SK-N-DZ (cell line): ENCODE data around the gene KCNJ5.

ENCODE experiments used
- DNase-seq: peaks from one replicate; pipeline ENCODE4 v3.0.0-alpha.2; 2015; ENCODE audit warnings: low spot score

Gene KCNJ5

GRCh38 chr11:128955636-128956035 is 64.5 kb downstream of the KCNJ5 start:
- DNase-seq: no peak

GRCh38 chr11:128956401-128957201 is 65.4 kb downstream of the KCNJ5 start:
- DNase-seq: peak; percentile 59

- no peak for DNase-seq
Observed at GRCh38 chr11:128957202-128957482, 66.0 kb downstream of the KCNJ5 start.

GRCh38 chr11:128961645-128962044 is 70.5 kb downstream of the KCNJ5 start:
- no peak for DNase-seq

GRCh38 chr11:128962896-128963295 is 71.7 kb downstream of the KCNJ5 start:
- DNase-seq: no peak

- DNase-seq: no peak
Observed at GRCh38 chr11:128963744-128964325, 72.7 kb downstream of the KCNJ5 start.

GRCh38 chr11:128964463-128964930 is 73.3 kb downstream of the KCNJ5 start:
- no peak for DNase-seq

GRCh38 chr11:128965485-128965884 is 74.3 kb downstream of the KCNJ5 start:
- no peak for DNase-seq

GRCh38 chr11:128967578-128967977 is 76.4 kb downstream of the KCNJ5 start:
- no peak for DNase-seq

GRCh38 chr11:128968916-128969315 is 77.8 kb downstream of the KCNJ5 start:
- DNase-seq: no peak
